ENCODE results near the gene HMX3.

- TF ChIP-seq POLR2A (IDR thresholded peaks at IDR 0.05) (no peak), CTCF (IDR thresholded peaks at IDR 0.05) (no peak)
Measured at GRCh38 chr10:123136806-123137642, 1.3 kb downstream of the HMX3 start.

All from lower leg skin (tissue), 3 donors.